Esophagus (tissue), 2 donors: ENCODE measurements around the gene NLRP4. TPM values are rescaled to one million over a fixed set of nuclear protein-coding genes. Genes with fewer than 3 reads are reported as not detected.
"Not testable (repeated sequence)": the region's sequence is repeated elsewhere in the genome, so short reads cannot be mapped to it uniquely, and the experiment has no call there.

ENCODE experiments used
- H3K27ac ChIP-seq, 2 donors: one replicate each; pipeline ENCODE4 v1.5.1; 2013; ENCODE audit warnings: low read depth in 2 of 2, mild to moderate bottlenecking in 2 of 2, inconsistent platforms in 1 of 2, low read length in 1 of 2, moderate library complexity in 1 of 2
- H3K27me3 ChIP-seq, 2 donors: one replicate each; pipeline ENCODE4 v1.6.1; 2013; ENCODE audit warnings: low read length in 2 of 2, control low read depth in 1 of 2, mild to moderate bottlenecking in 1 of 2; ENCODE audit not compliant: insufficient read depth in 2 of 2, control insufficient read depth in 1 of 2
- H3K36me3 ChIP-seq, 2 donors: one replicate each; pipeline ENCODE4 v1.6.1; 2013; ENCODE audit warnings: low read length in 1 of 2; ENCODE audit not compliant: control insufficient read depth in 2 of 2, insufficient read depth in 2 of 2
- H3K4me1 ChIP-seq, 2 donors: one replicate each; pipeline ENCODE4 v1.6.1; 2013; ENCODE audit warnings: low read length in 1 of 2; ENCODE audit not compliant: control insufficient read depth in 2 of 2, insufficient read depth in 2 of 2
- H3K4me3 ChIP-seq, 2 donors: one replicate each; pipeline ENCODE4 v1.5.1; 2013; ENCODE audit warnings: low read length in 2 of 2, mild to moderate bottlenecking in 2 of 2, low read depth in 1 of 2, moderate library complexity in 1 of 2
- H3K9me3 ChIP-seq, 2 donors: one replicate each; pipeline ENCODE4 v1.6.1; 2013; ENCODE audit warnings: mild to moderate bottlenecking in 2 of 2, low read depth in 1 of 2, low read length in 1 of 2, moderate library complexity in 1 of 2; ENCODE audit not compliant: control insufficient read depth in 2 of 2, insufficient read depth in 1 of 2
- WGBS, 2 donors: extraction: QIAGEN DNeasy Blood & Tissue Kit; methylation state at CpG; one replicate each; pipeline ENCODE4 v1.1.7; 2013; 5-methylcytosine and 5-hydroxymethylcytosine counted together
- polyA plus RNA-seq, 2 donors: library from polyadenylated mRNA; stranded (reverse); fragments of 200-250 nt; gene quantifications; one replicate each; pipeline ENCODE4 v1.2.3, GENCODE V29; 2013
- donor health status: healthy with polysubstance abuse.
- donor health status: Bipolar disorder and iron deficiency.

NLRP4 gene
- polyA plus RNA-seq, 2 donors = not detected

GRCh38 chr19:55909801-55910200 is 73.5 kb downstream of the NLRP4 start:
- H3K4me1 ChIP-seq = no peaks in the 10 kb centered on the region
- H3K9me3 ChIP-seq = peaks cover 0 to 3% of the 10 kb centered on the region in 2 donors
- no peak overlapping the region for H3K27ac ChIP-seq
- H3K4me3 ChIP-seq = no peak overlapping the region
- WGBS, 2 donors = 35 to 45% methylated on average over 2 of the region's 2 CpGs
- no peaks in the 10 kb centered on the region for H3K27me3 ChIP-seq
- no peaks in the 10 kb centered on the region for H3K36me3 ChIP-seq

- Histone ChIP-seq H3K27me3 (no peaks in the 10 kb centered on the region), H3K4me1 (no peaks in the 10 kb centered on the region), H3K4me3 (no peak overlapping the region), H3K36me3 (no peaks in the 10 kb centered on the region), H3K9me3 (no peaks in the 10 kb centered on the region), H3K27ac (no peak overlapping the region)
- WGBS, 2 donors = 82 to 86% methylated on average over 7 of the region's 7 CpGs
Measured at GRCh38 chr19:55912916-55913315, 76.6 kb downstream of the NLRP4 start.

GRCh38 chr19:55913643-55914268 is 77.4 kb downstream of the NLRP4 start:
- no peaks in the 10 kb centered on the region for H3K27me3 ChIP-seq
- no peak overlapping the region for H3K4me3 ChIP-seq
- no peak overlapping the region for H3K27ac ChIP-seq
- no peaks in the 10 kb centered on the region for H3K36me3 ChIP-seq
- no peaks in the 10 kb centered on the region for H3K9me3 ChIP-seq
- WGBS, 2 donors = 40 to 49% methylated on average over 9 of the region's 9 CpGs
- H3K4me1 ChIP-seq = no peaks in the 10 kb centered on the region

GRCh38 chr19:55923556-55923955 is 87.2 kb downstream of the NLRP4 start:
- H3K9me3 ChIP-seq = peaks cover 2 to 6% of the 10 kb centered on the region in 2 donors
- no peaks in the 10 kb centered on the region for H3K4me1 ChIP-seq
- H3K27me3 ChIP-seq = no peaks in the 10 kb centered on the region
- WGBS, 2 donors = 71 to 79% methylated on average over 5 of the region's 5 CpGs
- H3K36me3 ChIP-seq = no peaks in the 10 kb centered on the region
- no peak overlapping the region for H3K4me3 ChIP-seq
- H3K27ac ChIP-seq = no peak overlapping the region

- Histone ChIP-seq H3K27ac (no peak overlapping the region), H3K4me1 (no peaks in the 10 kb centered on the region), H3K27me3 (no peaks in the 10 kb centered on the region), H3K4me3 (no peak overlapping the region), H3K9me3 (peaks cover 6 to 11% of the 10 kb centered on the region in 2 donors), H3K36me3 (no peaks in the 10 kb centered on the region)
- 75% methylated on average over 8 of the region's 8 CpGs for WGBS, 2 donors
Measured at GRCh38 chr19:55927991-55928390, 91.7 kb downstream of the NLRP4 start.

- peaks cover 3 to 11% of the 10 kb centered on the region in 2 donors for H3K9me3 ChIP-seq
- not testable (repeated sequence) for H3K27me3 ChIP-seq, H3K36me3 ChIP-seq, H3K4me3 ChIP-seq, H3K27ac ChIP-seq, H3K4me1 ChIP-seq
- WGBS, 2 donors = 87 to 93% methylated on average over 5 of the region's 5 CpGs
Measured at GRCh38 chr19:55929258-55929657, 92.9 kb downstream of the NLRP4 start.

GRCh38 chr19:55930996-55931515 is 94.7 kb downstream of the NLRP4 start:
- WGBS, 2 donors = 69 to 72% methylated on average over 14 of the region's 14 CpGs
- H3K36me3 ChIP-seq = no peaks in the 10 kb centered on the region
- peaks cover 3 to 7% of the 10 kb centered on the region in 2 donors for H3K9me3 ChIP-seq
- no peak overlapping the region for H3K27ac ChIP-seq
- no peak overlapping the region for H3K4me3 ChIP-seq
- no peaks in the 10 kb centered on the region for H3K4me1 ChIP-seq
- no peaks in the 10 kb centered on the region for H3K27me3 ChIP-seq

Other genes starting within 250 kb of the NLRP4 start
- 10 to 100 TPM in 1 of 2 donors, 1 to 10 TPM in 1; 7.2 to 10.9 TPM for gene FIZ1, start 237.0 kb upstream of the NLRP4 start, polyA plus RNA-seq
- 10 to 100 TPM; 24.6 to 30.5 TPM for gene ZNF524, start 236.3 kb upstream of the NLRP4 start, polyA plus RNA-seq
- 1 to 10 TPM; 4.3 to 5.9 TPM for gene ZNF865, start 230.9 kb upstream of the NLRP4 start, polyA plus RNA-seq
- gene ZNF784, start 212.0 kb upstream of the NLRP4 start, polyA plus RNA-seq = 1 to 10 TPM; 5.2 to 5.9 TPM
- gene ZNF580, start 195.5 kb upstream of the NLRP4 start, polyA plus RNA-seq = 10 to 100 TPM; 12.8 to 14.2 TPM
- 10 to 100 TPM; 10.3 to 16.6 TPM for gene ZNF581, start 192.9 kb upstream of the NLRP4 start, polyA plus RNA-seq
- 1 to 10 TPM; 5.6 to 9.1 TPM for gene CCDC106, start 188.3 kb upstream of the NLRP4 start, polyA plus RNA-seq
- 100 to 1,000 TPM; 110 to 120 TPM for gene U2AF2, start 181.5 kb upstream of the NLRP4 start, polyA plus RNA-seq
- 10 to 100 TPM; 79.1 to 83.0 TPM for gene EPN1, start 161.3 kb upstream of the NLRP4 start, polyA plus RNA-seq
- gene NLRP9, start 98.1 kb upstream of the NLRP4 start, polyA plus RNA-seq = not detected
- gene RFPL4A, start 77.4 kb upstream of the NLRP4 start, polyA plus RNA-seq = not detected
- not detected for gene RFPL4AL1, start 67.4 kb upstream of the NLRP4 start, polyA plus RNA-seq
- gene NLRP11, start 4.5 kb upstream of the NLRP4 start, polyA plus RNA-seq = not detected
- gene NLRP13, start 95.8 kb downstream of the NLRP4 start, polyA plus RNA-seq = not detected
- gene NLRP8, start 111.3 kb downstream of the NLRP4 start, polyA plus RNA-seq = not detected
- not detected for gene NLRP5, start 150.2 kb downstream of the NLRP4 start, polyA plus RNA-seq